HG03520 (cell line): ENCODE data around the gene ARHGEF10L.

Source experiments
- ATAC-seq: cut with Tn5 transposase; IDR thresholded peaks from one replicate; pipeline ENCODE4 v1.9.1; 2021; ENCODE audit warnings: mild to moderate bottlenecking, moderate library complexity; ENCODE audit not compliant: unreplicated experiment

Gene ARHGEF10L

DNA sequence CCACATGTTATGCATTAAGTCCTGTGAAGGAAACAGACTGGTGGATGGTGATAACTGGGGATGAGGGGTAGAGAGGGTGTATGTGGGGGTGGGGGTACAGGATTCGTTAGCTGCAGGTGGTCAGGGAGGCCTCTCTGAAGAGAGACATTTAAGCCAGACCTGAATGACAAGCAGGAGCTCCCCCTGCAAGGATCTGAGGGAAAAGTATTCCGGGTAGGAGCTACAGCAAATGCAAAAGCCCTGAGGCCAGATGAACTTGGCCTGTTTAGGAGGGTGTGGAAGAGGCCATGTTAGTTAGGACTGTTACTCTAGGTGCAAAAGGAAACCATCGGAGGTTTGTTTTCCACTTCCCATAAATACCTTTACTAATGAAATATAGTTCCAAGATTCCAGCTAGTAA, 9.9 kb downstream of the ARHGEF10L start:
- no peak for ATAC-seq

DNA sequence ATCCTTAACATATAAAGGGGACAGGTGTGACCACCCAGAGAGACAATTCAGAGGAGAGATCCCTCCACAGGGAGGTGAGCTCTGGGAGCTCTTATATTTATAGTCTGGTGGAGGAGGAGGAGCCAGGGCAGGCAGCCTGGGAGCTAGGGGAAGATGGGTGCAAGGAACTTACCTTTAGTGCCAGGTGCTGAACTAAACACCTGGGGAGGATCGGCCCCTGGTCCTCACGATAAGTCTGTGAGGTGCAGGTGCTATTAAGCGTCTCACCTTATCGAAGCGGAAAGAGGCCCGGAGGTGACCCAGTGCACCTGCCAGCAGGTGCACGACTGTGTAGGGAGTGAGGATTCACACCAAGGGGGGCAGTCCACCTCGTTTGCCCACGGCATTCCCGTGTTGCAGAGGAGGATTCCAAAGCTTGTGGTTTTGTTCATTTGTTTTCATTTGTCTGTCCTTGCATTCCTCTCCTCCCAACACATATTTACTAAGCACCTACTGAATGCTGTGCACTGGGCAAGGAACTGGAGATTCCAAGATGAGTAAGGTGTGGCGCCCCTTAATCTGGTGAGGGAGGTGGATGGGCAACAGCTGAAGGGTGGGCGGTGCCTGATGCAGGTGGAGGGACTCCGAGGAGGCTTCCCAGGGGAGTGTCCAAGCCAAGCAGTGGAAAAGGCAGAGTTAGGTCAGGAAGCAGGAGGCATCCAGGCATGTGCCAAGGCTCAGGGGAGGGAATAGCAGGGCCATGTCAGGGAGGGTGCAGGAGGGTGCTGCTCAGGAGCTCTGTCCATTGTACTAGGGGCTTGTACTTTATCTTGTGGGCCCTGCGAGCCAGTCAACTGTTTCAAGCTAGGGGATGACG, 11.5 kb downstream of the ARHGEF10L start:
- ATAC-seq, result no peak

DNA sequence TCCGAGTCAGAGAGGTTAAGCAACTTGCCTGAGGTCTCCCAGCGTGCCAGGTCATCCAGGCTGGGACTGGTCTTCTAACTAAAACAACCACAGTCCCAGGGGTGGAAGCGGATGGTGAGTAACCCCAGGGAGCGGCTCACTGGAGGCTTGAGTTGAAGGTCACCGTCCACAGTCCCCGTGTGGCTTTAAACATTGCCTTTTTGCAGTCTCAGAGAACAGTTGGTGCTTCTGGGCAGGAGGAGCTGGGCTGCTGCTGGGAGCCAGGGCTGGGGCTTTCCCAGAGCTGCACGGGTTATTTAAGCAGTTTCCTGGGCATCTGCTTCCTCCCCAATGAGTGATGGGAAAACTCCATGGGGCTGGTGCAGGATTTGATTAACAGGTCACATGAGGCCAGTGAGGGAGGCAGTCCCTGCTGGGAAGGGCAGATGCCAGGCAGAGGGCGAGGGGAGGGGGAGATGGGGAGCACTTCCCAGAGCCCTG, 12.3 kb downstream of the ARHGEF10L start:
- no peak for ATAC-seq

DNA sequence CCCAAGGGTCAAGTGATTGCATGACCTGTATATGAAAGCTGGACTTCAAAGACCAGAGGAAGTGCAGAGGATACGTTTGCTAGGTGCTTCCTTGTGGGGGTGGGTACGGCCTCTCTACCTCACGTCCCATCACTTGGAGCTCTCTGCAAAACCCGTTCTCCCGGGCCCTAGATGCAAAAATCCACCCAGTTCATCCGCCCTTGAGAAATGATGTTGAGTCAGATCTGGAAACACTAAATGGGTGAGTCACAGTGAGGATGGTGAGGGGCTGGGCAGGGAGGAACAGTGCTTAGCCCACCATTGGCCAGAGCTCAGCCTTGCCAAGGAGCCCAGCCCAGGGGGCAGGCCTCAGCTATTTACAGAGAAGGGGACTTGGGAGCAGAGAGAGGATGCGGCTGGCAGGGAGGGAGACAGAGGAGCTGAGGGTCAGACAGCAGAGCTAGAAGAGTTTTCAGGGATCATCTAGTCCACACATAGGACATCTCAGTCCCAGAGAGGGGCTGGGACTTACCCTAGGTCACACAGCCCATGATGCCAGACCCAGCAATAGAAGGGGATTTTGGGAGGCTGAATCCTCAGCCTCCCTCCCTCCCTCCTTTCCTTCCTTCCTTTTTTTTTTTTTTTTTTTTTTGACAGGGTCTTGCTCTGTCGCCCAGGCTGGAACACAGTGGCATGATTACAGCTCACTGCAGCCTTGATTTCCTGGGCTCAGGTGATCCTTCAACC, 14.6 kb downstream of the ARHGEF10L start:
- no peak for ATAC-seq

DNA sequence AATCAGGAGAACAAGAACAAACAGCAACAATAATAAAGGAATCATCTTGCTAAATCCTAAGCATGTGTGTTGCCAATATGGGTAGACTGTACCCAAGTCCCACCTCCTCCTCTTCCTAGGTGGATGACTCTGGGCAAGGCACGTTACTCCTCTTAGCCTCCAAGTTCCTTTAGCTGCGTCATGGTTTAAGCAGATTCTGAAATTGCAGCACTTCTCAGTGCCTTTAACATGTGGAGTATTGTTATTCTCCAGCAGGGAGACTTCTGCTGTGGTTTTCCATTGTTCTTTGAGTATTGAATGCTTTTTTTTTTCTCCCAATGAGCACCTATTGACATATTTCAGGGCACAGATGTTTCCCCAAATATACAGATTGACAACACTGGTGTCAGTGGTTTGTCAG, 15.5 kb downstream of the ARHGEF10L start:
- no peak for ATAC-seq

DNA sequence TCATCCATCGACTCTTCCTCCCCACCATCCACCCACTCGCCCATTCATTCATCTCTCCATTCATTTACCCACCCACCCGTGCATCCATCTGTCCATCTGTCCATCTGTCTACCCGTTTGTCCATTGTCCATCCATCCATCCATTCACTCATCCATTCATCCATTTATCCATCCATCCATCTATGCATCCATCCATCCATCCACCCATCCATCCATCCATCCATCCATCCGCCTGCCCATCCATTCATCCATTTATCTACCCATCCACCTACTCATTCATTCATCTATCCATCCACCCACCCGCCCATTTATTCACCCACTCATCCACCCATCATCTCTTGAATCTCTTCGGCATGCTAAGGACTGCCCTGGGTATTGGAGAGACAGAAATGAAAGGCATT, 18.5 kb downstream of the ARHGEF10L start:
- ATAC-seq, result no peak

DNA sequence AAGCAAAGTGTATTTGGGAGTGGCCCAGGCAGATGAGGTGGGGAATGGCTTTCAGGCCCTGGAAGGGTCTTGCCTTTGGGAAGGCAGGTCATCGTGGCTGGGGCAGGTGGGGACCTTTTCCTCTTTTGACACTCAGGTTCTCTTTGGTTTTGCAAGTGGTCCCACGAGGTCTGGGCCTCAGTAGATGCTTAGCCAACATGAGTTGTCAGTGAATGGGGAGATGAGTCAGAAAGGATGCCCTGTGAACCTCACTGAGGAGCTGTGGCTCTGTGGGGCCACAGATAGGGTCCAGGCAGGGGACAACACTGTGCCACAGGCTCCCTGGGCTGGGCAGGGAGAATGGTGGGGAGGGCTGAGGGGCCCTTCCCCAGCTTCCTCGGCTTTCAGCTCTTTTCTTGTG, 19.0 kb downstream of the ARHGEF10L start:
- no peak for ATAC-seq

DNA sequence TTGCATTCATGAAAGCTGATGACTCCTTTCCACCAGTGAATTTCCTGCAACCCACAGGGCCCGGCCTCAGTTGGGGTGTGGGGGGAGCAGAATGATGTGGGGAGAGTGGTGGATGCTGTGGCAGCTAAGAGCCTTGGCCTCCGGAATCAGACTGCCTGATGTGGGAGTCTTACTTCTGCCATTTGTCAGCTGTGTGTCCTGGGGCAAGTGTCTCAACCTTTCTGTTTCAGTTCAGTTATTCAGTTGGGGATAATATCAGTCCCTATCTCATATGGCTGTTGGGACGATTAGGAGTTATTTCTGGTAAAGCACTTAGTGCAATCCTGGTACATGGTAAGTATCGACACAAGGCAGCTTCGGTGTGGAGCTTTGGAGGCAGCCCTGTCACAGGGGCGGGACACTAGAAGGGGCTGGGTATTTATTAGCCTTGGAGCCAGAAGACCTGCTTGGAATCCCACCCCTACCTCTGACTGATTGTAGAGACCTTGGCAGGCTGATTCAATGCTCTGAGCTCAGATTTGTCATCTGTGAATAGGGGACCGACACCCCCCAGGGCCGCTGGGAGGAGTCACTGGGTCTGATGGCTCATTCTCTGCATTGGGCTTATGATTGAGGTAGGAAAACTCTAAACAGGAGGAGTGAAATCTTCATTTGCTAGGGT, 19.6 kb downstream of the ARHGEF10L start:
- no peak for ATAC-seq

DNA sequence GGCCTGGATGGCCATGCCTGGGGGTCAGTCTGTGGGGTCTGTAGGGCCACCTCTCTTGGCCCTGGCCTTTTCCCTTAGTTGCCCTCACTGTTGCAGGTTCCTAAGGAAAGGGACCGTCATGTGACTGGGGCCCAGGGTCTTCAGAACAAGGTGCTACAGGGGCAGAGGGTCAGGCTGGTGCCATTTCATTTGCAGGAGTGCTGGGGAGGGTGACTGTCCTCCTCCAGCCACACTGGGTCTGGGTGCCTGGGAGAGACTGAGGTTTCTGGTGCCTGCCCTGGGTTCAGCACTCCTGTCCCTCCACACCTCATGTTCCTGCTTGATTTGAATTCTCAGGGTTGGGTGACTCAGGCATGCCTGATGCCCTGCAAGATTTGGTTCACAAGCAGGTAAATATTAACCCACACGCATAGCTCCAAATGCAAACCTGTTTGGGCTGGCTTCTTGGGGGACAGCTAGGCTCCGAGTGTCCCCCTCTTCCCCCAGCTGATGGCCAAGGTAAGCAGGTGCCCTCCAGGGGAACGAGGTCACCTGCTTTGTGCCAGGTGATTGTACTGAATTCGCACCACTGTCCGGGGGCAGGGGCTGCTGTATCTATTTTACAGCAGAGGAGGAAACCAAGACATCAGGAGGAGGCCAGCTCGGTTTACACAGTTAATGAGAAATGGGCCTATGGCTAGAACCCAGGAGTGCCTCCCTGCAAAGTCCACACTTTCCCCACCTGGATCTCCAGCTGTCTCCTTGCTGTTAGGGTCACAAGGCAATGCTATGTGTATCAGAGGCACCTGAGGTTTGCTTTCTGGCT, 20.3 kb downstream of the ARHGEF10L start:
- ATAC-seq, result no peak

DNA sequence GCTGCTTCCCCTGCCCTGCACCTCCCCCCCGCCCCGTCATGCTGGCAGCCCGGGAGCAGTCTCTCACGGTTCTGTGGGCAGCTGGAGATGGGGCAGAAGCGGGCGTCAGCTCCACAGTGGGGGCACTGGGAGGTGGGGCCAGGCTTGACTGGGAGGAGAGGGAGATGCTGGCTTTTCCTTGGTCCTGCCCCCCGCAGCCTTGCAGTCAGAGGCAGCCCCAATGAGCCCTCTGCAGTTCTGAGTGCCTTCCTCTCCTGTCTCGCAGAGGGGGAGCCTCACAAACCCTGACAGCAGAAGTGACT, 21.7 kb downstream of the ARHGEF10L start:
- ATAC-seq, result no peak

DNA sequence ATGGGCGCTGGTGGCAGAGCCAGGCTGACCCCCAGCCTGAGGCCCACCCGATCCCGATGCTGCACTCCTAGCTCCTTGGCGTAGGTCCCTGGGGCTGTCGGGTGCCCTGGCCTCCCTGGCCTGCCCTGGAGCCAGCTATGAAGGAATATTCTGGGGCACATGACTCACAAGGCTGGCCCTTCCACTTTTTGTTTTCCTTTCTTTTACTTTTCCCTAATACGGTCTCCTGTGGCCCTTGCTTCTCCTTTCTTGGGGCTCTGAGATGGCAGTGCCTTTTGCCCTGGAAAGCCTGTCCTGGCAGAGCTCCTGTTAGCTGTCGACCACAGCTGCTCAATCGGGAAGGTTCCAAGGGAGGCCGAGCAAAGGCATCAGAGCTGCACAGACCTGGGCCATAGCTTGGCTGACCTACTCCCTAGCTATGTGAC, 22.1 kb downstream of the ARHGEF10L start:
- no peak for ATAC-seq

DNA sequence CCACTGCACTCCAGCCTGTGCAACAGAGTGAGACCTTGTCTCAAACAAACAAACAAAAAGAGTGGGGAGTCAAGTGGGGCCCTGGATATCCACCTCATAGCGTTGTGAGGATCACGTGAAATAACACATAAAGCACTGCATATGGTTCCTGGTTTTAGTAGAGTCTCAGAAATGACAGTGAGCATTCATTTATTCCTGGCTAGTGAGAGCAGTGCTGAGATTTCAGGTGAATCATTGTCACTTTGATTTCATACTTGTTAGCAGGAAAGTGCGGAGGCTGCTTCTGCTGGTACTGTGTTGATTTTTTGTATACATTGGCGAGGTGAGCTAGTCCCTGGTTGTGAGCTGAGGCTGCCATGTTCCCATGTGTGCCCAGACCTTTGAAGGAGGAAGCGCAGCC, 22.9 kb downstream of the ARHGEF10L start:
- no peak for ATAC-seq

DNA sequence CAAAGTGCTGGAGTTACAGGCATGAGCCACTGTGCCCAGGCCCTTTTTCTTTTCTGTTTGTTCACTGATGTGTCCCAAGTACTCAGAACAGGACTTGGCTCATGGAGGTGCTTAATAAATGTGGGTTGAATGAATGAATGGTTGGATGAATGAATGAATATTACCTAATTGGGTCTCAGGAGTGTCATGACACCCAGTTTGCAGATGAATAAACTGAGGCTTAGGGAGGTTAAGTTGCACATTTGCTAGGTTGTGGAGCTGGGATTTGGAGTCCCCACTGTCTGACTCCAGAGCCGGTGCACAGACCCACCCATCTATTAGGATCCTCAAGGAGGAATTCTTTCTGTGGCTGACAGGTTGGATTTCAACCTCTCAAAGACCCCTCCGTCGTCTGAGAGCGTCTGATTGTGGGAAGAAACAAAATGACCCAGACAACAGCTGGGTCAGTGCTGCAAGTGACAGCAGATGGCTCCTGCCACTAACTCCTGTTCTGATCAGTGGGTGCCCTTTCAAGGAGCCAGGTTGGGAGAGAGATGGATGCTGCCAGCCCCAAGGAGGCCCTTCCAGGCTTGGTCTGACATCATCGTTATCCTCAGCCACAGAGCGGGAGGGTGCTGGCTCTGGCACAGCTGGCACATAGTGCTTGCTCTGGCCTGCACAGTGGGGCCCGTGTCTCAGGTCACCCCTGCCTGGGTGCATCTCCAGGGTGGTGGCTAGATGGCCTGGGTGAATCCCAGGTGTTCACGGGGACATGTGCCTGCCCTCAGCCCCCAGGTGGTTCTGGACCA, 24.2 kb downstream of the ARHGEF10L start:
- ATAC-seq, result no peak

DNA sequence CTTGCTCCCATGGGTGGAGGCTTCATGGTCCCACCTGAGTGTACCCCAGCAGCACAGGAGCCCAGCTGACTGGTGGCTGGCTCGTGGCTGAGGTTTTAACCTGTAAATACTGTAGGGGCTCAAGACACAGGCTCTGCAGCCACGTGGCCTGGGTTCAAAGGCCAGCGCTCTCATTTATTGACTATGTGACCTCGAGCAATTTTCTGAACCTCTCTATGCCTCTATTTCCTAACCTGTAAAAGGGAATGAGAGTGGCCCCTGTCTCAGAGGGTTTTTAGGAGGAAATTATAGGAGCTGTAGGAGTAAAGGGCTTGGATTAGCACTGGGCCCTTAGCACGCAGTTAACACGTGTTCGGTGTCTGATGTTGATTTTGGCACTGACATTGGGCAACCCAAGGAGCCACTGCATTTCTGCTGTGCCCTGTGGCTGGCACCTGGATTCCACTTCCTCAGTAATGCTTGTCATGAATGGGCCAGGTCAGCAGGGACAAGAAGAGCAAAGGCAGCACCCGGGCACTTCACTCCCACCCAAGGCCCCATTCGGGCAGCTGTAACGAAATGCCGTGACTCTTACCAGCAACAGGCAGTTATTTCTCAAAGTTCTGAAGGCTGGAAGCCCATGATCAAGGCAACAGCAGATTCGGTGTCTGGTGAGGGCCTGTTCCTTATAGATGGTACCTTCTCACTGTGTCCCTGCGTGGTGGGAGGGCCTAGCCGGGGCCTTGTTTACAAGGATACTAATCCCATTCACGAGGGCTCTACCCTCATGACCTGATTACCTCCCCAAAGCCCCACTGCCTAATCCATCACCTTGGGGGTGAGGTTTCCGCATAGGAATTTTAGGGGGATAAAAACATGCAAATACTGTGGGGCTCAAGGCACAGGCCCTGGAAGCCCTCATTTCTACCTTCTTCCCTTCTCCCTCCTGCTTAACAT, 25.2 kb downstream of the ARHGEF10L start:
- no peak for ATAC-seq

DNA sequence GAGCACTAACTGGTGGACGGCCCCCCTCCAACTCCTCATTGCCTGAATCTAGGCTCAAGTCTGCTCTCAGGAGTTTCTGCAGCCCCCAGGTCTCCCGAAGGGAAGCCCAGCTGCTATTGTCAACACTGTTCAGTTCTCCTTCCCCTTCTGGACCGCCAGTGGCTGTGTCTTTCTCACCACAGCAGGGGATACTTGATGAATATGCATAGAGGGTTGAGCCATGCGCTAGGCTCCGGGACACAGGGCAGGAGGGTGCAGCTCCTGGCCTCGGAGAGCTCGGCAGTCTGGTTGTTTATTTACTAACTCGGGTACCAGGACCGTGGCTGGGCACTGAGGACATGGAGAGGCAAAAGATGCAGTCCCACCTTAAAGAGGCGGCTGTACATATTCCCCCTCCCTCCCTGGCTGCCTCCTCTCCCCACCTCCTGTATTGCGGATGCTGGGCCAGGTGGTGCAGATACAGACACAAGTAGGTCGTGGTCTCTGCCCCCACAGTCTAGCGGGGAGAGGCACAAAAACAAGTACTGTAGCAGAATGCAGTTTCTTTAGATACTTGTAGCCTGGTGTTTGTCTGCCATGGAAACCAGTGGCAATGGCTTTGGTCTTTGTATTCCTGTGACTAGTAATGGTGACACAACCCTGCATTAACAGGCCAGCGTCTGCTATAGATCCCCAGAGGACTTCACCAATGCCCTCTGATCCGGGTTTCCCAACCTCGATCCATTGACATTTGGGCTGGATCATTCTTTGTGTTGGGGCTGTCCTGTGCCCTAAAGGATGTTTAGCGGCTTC, 26.2 kb downstream of the ARHGEF10L start:
- ATAC-seq, result no peak

DNA sequence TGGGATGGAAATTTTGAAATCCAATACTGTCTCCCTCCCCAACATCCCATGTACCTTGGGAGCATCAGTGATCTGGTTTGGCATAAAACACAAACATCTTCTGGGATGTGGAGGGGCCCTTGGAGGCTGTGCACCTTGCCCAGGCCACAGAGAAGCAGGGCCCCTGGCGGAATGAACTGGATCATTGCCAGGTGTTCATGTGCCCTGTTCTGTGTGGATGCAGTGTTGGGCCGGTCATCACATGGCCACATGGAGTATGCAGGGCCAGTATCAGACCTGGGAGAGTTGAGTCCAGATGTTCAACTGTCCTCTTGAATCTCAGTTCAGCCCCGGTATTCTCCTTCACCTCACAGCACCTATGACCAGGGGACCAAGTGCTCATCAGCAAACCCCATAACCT, 26.9 kb downstream of the ARHGEF10L start:
- no peak for ATAC-seq

DNA sequence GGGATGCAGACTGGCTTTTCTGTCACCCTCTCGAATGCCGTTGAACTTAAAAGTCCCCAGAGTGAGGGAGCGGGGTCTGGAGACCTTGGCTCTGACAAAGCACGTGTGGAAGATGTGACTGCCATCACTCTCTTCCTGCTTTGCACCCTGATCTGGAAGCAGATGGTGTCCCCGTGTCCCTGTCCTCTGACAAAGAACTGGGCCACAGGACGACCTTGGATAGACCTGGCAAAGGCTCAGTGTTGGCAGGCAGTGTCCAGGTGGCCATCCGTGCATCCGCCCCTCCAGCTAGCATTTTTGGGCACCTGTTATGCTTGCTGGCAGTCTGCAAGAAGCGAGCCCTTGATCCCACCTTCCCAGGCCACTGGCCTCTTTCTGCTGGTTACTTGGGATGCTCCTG, 27.4 kb downstream of the ARHGEF10L start:
- ATAC-seq, result no peak

DNA sequence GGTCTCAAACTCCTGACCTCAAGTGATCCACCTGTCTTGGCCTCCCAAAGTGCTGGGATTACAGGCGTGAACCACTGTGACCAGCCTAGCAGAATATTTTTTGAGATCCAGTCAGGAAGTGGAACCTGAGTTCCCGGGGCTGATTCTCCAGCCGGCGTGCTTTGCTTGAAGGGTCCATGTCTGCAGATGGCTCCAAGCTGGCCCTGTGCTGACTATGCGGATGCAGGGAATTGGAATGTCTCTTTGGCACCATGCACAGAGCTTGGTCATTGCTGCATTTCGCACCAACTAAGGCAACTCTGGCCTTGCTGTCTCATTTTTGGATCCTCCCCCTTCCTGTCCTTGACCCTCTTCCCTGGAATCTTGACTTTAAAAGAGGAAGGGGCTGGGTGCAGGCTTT, 28.1 kb downstream of the ARHGEF10L start:
- no peak for ATAC-seq
